Measurements from ENCODE around the gene TEKT1. TPM values are rescaled to one million over a fixed set of nuclear protein-coding genes. Genes with fewer than 3 reads are reported as not detected.

Gene TEKT1
- total RNA-seq, 1 experiment from 2014 or later = not detected

GRCh38 chr17:6752068-6752909 lies 79.2 kb downstream of the TEKT1 start:
- DNase-seq = peak; percentile 85
- H3K4me3 ChIP-seq = no peak overlapping the region

GRCh38 chr17:6749519-6749918 lies 82.0 kb downstream of the TEKT1 start:
- H3K36me3 ChIP-seq = no peaks in the 10 kb centered on the region
- H3K4me3 ChIP-seq = no peak overlapping the region
- no peaks in the 10 kb centered on the region for H3K27me3 ChIP-seq
- no peak for DNase-seq
- no peaks in the 10 kb centered on the region for H3K9me3 ChIP-seq

More at GRCh38 chr17:6752068-6752909, 79.2 kb downstream of the TEKT1 start:
- no peaks in the 10 kb centered on the region for H3K9me3 ChIP-seq
- H3K27me3 ChIP-seq = no peaks in the 10 kb centered on the region
- H3K36me3 ChIP-seq = no peaks in the 10 kb centered on the region

- no peaks in the 10 kb centered on the region for H3K27me3 ChIP-seq
- H3K4me3 ChIP-seq = no peak overlapping the region
- DNase-seq = no peak
- H3K36me3 ChIP-seq = no peaks in the 10 kb centered on the region
- H3K9me3 ChIP-seq = no peaks in the 10 kb centered on the region
Observed at GRCh38 chr17:6748617-6749016, 82.9 kb downstream of the TEKT1 start.

Other genes with a start within 250 kb of the TEKT1 start
- gene KIAA0753, start 191.0 kb downstream of the TEKT1 start, total RNA-seq (2014; rRNA removed; shearing (Covaris generic); ENCODE audit: low replicate concordance) = 5.7 and 8.0 TPM in 2 replicates
- gene TXNDC17, start 190.7 kb downstream of the TEKT1 start, total RNA-seq (2014; rRNA removed; shearing (Covaris generic); ENCODE audit: low replicate concordance) = 54.8 and 127 TPM in 2 replicates
- 7.7 and 10.6 TPM in 2 replicates for gene MED31, start 180.1 kb downstream of the TEKT1 start, total RNA-seq (2014; rRNA removed; shearing (Covaris generic); ENCODE audit: low replicate concordance)
- gene C17orf100, start 180.0 kb downstream of the TEKT1 start, total RNA-seq (2014; rRNA removed; shearing (Covaris generic); ENCODE audit: low replicate concordance) = 1.9 and 2.9 TPM in 2 replicates
- not detected in 2 replicates for gene SLC13A5, start 118.4 kb downstream of the TEKT1 start, total RNA-seq (2014; rRNA removed; shearing (Covaris generic); ENCODE audit: low replicate concordance)
- 4.2 and 4.9 TPM in 2 replicates for gene XAF1, start 75.7 kb downstream of the TEKT1 start, total RNA-seq (2014; rRNA removed; shearing (Covaris generic); ENCODE audit: low replicate concordance)
- gene FBXO39, start 55.5 kb downstream of the TEKT1 start, total RNA-seq (2014; rRNA removed; shearing (Covaris generic); ENCODE audit: low replicate concordance) = not detected in 2 replicates
- gene ALOX12, start 164.3 kb upstream of the TEKT1 start, total RNA-seq (2014; rRNA removed; shearing (Covaris generic); ENCODE audit: low replicate concordance) = not detected in 2 replicates
- 45.2 and 62.3 TPM in 2 replicates for gene RNASEK, start 180.9 kb upstream of the TEKT1 start, total RNA-seq (2014; rRNA removed; shearing (Covaris generic); ENCODE audit: low replicate concordance)
- gene BCL6B, start 191.3 kb upstream of the TEKT1 start, total RNA-seq (2014; rRNA removed; shearing (Covaris generic); ENCODE audit: low replicate concordance) = 0.36 TPM in 1 of 2 replicates, not detected in the other
- 0.96 and 1.1 TPM in 2 replicates for gene SLC16A13, start 204.3 kb upstream of the TEKT1 start, total RNA-seq (2014; rRNA removed; shearing (Covaris generic); ENCODE audit: low replicate concordance)
- gene SLC16A11, start 212.4 kb upstream of the TEKT1 start, total RNA-seq (2014; rRNA removed; shearing (Covaris generic); ENCODE audit: low replicate concordance) = not detected in 2 replicates
- not detected in 2 replicates for gene CLEC10A, start 248.5 kb upstream of the TEKT1 start, total RNA-seq (2014; rRNA removed; shearing (Covaris generic); ENCODE audit: low replicate concordance)